Stimulated activated CD8-positive, alpha-beta memory T cell treated with anti-CD3 and anti-CD28 coated beads, Interleukin-7, amount 100 ng/mL, for 48 hours (primary cell): ENCODE data around the gene RHOD.

Experiments used
- DNase-seq, 2 donors: peaks; one replicate each; pipeline ENCODE4 v3.0.0-alpha.2; 2020; ENCODE audit warnings: low read depth in 1 of 2; ENCODE audit errors: extremely low read depth in 1 of 2

RHOD gene

GRCh38 chr11:67031791-67032561 is 24.7 kb upstream of the RHOD start:
- no peak for DNase-seq

GRCh38 chr11:67032830-67033551 is 23.7 kb upstream of the RHOD start:
- no peak for DNase-seq

- DNase-seq: no peak
Measured at GRCh38 chr11:67033661-67034166, 22.9 kb upstream of the RHOD start.

- DNase-seq: no peak
Measured at GRCh38 chr11:67034350-67034749, 22.3 kb upstream of the RHOD start.

GRCh38 chr11:67040147-67040546 is 16.5 kb upstream of the RHOD start:
- no peak for DNase-seq

GRCh38 chr11:67041602-67042001 is 15.0 kb upstream of the RHOD start:
- DNase-seq: no peak

- DNase-seq: no peak
Measured at GRCh38 chr11:67043572-67044349, 12.9 kb upstream of the RHOD start.

GRCh38 chr11:67044496-67044895 is 12.2 kb upstream of the RHOD start:
- no peak for DNase-seq

GRCh38 chr11:67045314-67045713 is 11.3 kb upstream of the RHOD start:
- no peak for DNase-seq

- no peak for DNase-seq
Measured at GRCh38 chr11:67048515-67049130, 8.0 kb upstream of the RHOD start.

GRCh38 chr11:67050139-67050538 is 6.5 kb upstream of the RHOD start:
- no peak for DNase-seq

- DNase-seq: no peak
Measured at GRCh38 chr11:67051180-67051893, 5.3 kb upstream of the RHOD start.

- DNase-seq: no peak
Measured at GRCh38 chr11:67051945-67052488, 4.6 kb upstream of the RHOD start.

GRCh38 chr11:67052891-67053290 is 3.8 kb upstream of the RHOD start:
- no peak for DNase-seq

GRCh38 chr11:67053896-67054329 is 2.7 kb upstream of the RHOD start:
- DNase-seq: peak in 1 of 2 donors; percentile 32

- no peak for DNase-seq
Measured at GRCh38 chr11:67054346-67054835, 2.3 kb upstream of the RHOD start.

- DNase-seq: peak; percentile 14 to 42
Measured at GRCh38 chr11:67054836-67055523, 1.7 kb upstream of the RHOD start.

- no peak for DNase-seq
Measured at GRCh38 chr11:67055812-67056211, 835 bp upstream of the RHOD start.

GRCh38 chr11:67057205-67057672 is 592 bp downstream of the RHOD start:
- no peak for DNase-seq
